ENCODE results near the gene TMA7B.
A peak's percentile ranks its signal among the peaks of the same experiment; 100 is the strongest.

TMA7B gene

DNA sequence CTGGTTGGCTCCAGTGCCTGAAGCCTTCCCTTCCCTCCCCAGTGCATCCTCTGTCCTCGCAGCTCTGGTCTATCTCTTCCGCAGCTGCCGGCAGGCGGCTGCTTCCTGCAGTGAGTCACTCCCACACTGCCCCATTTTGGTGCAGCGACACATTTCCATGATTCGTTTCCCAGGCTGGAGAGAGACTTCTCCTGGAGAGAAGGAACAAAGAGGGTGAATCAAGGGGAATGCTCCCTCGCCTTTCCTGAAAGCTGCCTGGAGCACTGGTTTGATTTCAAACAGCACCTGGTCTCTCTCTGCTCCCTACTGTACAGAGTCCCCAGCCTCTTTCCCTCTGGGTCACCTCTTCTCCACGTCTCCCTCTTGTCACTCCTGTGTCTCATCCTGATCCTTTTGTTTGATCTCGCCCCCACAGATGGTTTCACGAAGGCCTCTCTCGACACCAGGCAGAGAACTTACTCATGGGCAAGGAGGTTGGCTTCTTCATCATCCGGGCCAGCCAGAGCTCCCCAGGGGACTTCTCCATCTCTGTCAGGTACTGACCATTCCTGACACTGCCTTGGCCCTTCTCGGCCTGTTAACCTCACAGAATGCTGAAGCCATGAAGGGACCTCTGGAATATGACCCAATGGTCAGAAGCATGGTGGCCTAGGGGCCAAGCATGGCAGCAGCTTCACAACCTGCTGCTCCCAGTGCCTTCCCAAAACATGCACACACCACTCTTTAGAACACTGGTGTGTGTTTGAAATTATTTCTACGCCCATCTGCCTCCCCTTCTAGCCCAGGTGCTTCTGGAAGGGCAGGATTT, at the start of gene TMA7B:
Gene TMA7B, plus strand, starts transcription at position 758 of the 808 bp plus-strand sequence. CDS start 3,978 bp downstream, outside the sequence.
- H3K4me3 ChIP-seq (ENCODE audit: low read depth, low read length), result peak within 1 kb of the TSS; percentile 19
- TF ChIP-seq, protein P1, sequence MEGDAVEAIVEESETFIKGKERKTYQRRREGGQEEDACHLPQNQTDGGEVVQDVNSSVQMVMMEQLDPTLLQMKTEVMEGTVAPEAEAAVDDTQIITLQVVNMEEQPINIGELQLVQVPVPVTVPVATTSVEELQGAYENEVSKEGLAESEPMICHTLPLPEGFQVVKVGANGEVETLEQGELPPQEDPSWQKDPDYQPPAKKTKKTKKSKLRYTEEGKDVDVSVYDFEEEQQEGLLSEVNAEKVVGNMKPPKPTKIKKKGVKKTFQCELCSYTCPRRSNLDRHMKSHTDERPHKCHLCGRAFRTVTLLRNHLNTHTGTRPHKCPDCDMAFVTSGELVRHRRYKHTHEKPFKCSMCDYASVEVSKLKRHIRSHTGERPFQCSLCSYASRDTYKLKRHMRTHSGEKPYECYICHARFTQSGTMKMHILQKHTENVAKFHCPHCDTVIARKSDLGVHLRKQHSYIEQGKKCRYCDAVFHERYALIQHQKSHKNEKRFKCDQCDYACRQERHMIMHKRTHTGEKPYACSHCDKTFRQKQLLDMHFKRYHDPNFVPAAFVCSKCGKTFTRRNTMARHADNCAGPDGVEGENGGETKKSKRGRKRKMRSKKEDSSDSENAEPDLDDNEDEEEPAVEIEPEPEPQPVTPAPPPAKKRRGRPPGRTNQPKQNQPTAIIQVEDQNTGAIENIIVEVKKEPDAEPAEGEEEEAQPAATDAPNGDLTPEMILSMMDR (IDR thresholded peaks at IDR 0.05; ENCODE audit: low read depth, low read length), result no peak

DNA sequence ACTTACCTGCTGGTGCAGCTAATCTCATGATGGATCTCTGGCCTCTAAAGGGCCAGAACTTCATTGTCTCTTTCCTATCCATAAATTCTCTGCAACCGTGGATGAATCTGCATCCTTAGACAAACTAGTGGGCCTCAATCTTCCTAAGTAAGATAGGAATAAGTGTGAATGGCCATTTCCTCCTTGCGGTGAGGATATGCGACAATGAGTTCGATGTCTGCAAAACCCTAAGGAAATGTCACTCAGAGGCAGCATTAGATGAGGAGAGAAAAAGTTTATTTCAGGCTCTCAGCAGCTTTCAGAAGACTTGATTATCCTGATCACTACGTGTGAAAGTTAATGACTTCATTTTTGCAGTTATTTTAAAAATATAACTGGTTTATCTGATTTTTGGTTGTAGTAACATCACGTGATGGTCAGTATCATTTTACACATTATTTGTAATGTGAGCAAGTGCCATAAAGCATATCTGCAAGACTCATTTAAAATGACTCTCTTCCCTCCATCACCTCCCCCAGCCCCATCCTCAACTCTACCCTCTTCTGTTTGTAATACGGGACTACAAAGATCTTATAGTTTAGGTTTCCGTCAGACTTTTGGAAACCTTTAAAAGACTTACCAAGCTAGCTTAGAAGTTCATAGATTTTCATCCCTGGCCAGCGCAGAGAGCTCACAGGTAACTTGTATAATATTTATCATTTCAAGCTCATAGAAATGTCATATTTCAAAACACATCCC, 49.2 kb upstream of the TMA7B start:
- TF ChIP-seq, protein P1 (IDR thresholded peaks at IDR 0.05; ENCODE audit: low read depth, low read length), result no peak
- H3K4me3 ChIP-seq (ENCODE audit: low read depth, low read length), result no peak overlapping the region

DNA sequence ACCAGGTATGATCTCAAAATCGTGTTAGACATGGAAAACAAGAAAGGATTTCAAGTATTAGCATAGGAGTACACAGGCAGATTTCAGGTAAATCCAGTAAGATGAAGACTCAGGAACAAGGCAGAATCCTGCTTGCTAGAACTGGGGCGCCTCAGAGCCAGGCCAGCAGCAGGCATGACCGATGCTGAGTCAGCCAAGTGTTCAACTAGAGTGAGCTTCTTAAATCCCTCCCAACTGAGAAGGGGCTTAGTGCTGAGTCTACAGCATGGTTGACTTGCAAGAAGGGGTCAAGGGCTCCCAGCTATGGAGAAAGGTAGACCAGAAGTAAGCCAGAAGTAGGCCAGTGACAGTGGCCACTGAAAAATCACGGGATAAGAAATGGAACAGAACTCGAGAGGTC, 46.9 kb upstream of the TMA7B start:
- no peak overlapping the region for H3K4me3 ChIP-seq (ENCODE audit: low read depth, low read length)
- TF ChIP-seq, protein P1 (IDR thresholded peaks at IDR 0.05; ENCODE audit: low read depth, low read length), result no peak

DNA sequence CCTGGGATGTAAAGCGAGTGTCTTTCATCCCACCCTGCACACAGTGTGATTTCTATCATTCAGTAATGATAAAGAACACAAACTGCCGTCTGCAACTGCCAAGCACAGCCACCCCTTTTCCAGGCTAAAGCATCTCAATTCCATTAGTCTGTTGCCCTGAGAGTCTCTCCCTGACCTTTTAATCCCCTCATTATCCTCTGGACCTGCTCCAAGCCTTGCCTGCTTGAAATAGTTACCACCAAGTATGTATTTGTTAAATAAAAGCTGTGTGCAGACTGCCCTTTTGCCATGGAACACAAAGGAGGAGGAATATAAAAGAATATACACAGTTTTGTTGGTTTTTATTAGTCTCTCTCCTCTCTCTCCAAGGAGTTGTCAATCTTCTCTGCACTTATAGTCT, 46.3 kb upstream of the TMA7B start:
- H3K4me3 ChIP-seq (ENCODE audit: low read depth, low read length), result no peak overlapping the region
- TF ChIP-seq, protein P1 (IDR thresholded peaks at IDR 0.05; ENCODE audit: low read depth, low read length), result no peak

DNA sequence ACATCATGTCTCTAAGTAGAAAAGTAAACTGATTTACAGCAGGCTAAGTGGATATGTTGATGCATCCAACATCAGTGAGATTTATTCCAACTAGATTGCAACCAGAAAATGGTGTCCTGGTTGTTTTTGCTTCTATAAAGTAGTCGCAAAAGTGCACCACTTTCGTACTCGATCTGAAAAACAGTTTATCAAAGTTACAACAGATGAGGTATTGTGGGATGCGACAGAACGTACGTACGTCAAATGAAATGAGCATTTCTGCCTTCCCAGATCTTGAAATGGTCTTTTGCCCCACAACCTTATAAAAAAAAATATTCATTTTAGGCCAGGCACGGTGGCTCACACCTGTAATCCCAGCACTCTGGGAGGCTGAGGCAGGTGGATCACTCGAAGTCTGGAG, 45.6 kb upstream of the TMA7B start:
- H3K4me3 ChIP-seq (ENCODE audit: low read depth, low read length), result no peak overlapping the region
- TF ChIP-seq, protein P1 (IDR thresholded peaks at IDR 0.05; ENCODE audit: low read depth, low read length), result no peak

DNA sequence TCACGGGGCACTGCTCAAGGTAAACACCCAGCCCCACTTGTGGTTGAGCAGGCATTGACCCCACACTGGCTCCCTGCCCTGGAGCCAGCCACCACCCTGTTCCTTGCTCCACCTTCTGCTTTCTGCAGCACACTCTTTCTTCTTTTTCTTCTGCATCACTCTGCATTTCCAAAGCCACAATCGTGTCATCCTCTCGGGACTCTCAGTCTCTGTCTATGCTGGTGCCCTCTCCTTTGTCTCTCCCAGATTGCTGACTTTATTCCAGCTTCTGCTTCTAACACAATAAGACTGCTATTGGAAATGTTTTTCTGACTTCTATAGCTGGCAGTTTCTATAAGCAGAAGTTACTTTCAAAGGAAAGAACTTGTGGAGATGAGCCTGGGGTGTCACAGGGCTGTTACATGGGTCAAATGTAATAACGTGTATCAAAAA, 44.9 kb upstream of the TMA7B start:
- no peak overlapping the region for H3K4me3 ChIP-seq (ENCODE audit: low read depth, low read length)
- TF ChIP-seq, protein P1 (IDR thresholded peaks at IDR 0.05; ENCODE audit: low read depth, low read length), result no peak

DNA sequence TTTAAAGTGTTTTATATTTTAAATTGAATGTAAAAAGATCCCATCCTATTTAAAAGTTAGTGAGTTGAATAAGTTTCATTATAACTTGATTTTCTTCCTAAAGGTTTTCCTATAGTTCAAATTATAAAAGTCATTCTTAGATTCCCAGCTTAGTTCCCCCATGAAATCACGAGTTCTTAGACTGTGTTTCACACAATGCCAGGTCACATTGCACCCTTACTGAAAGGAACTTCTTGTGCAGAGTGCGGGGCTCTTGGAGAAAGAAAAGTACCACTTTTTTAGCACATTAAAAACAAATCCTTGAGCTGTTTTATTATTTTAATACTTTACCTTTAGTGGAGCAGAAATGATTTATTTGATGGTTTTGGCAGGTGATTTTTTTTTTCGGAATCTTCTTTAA, 43.7 kb upstream of the TMA7B start:
- H3K4me3 ChIP-seq (ENCODE audit: low read depth, low read length), result no peak overlapping the region
- TF ChIP-seq, protein P1 (IDR thresholded peaks at IDR 0.05; ENCODE audit: low read depth, low read length), result no peak

All from WI38 (cell line).